ENCODE measurements around the gene SPACA6. TPM values are rescaled to one million over a fixed set of nuclear protein-coding genes. Genes with fewer than 3 reads are reported as not detected.
A peak's percentile ranks its signal among the peaks of the same experiment; 100 is the strongest.

SPACA6 gene
- polyA plus RNA-seq, 1 experiment = 8.5 TPM

DNA sequence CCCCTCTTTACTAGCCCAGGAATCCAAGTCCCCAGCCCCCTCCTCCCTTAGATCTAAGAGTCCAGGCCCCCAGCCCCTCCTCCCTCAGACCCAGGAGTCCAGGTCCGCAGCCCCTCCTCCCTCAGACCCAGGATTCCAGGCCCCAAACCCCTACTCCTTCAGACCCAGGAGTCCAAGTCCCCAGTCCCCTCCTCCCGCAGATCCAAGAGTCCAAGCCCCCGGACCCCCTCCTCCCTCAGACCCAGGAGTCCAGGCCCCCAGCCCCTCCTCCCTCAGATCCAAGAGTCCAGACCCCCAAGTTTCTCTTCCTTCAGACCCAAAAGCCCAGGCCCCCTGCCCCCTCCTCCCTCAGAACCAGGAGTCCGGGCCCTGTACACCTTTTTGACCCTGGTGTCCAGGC, 11.5 kb downstream of the SPACA6 start:
- TF ChIP-seq, protein P1, sequence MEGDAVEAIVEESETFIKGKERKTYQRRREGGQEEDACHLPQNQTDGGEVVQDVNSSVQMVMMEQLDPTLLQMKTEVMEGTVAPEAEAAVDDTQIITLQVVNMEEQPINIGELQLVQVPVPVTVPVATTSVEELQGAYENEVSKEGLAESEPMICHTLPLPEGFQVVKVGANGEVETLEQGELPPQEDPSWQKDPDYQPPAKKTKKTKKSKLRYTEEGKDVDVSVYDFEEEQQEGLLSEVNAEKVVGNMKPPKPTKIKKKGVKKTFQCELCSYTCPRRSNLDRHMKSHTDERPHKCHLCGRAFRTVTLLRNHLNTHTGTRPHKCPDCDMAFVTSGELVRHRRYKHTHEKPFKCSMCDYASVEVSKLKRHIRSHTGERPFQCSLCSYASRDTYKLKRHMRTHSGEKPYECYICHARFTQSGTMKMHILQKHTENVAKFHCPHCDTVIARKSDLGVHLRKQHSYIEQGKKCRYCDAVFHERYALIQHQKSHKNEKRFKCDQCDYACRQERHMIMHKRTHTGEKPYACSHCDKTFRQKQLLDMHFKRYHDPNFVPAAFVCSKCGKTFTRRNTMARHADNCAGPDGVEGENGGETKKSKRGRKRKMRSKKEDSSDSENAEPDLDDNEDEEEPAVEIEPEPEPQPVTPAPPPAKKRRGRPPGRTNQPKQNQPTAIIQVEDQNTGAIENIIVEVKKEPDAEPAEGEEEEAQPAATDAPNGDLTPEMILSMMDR (IDR thresholded peaks at IDR 0.05; ENCODE audit: insufficient read depth, low read depth, low read length) = no peak
- ChIA-PET POLR2A (no interaction called here), CTCF (interaction anchor here (0.6 to 1.3 kb wide), 5 partner anchors 35 to 283 kb away, joined by 3 to 4 read pairs (median 4); no protein-coding TSS in a partner anchor)
- no peak for DNase-seq (ENCODE audit: low read depth)
- Histone ChIP-seq H3K27me3 (ENCODE audit: control insufficient read depth, insufficient read depth, low read length) (no peaks in the 10 kb centered on the region), H3K4me3 (ENCODE audit: low read depth, low read length) (peak overlapping the region; percentile 57), H3K36me3 (ENCODE audit: control insufficient read depth, insufficient read depth, low read length) (peaks cover 23% of the 10 kb centered on the region)

DNA sequence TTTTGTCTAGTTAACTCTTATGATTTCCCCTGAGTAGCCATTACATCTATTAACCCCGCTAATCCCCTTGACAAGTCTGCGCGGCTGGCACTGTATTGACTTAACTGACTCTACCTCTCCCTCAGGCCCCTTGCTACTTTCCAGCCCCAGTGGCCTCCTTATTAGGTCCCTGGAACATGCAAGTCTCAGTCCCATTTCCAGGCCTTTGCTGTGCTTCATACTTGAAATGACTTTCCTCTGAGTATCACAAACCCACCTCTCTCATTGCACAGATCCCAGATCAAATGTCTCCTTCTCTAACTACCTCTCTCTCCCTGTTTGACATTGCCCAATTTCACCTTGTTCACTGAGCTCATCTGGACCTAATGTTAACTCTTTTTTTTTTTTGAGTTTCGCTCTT, 13.2 kb downstream of the SPACA6 start:
- Histone ChIP-seq H3K4me3 (ENCODE audit: low read depth, low read length) (no peak overlapping the region), H3K36me3 (ENCODE audit: control insufficient read depth, insufficient read depth, low read length) (peaks cover 22% of the 10 kb centered on the region), H3K27me3 (ENCODE audit: control insufficient read depth, insufficient read depth, low read length) (no peaks in the 10 kb centered on the region)
- ChIA-PET POLR2A (no interaction called here), CTCF (no interaction called here)
- DNase-seq (ENCODE audit: low read depth) = no peak
- TF ChIP-seq, protein P1 (IDR thresholded peaks at IDR 0.05; ENCODE audit: insufficient read depth, low read depth, low read length) = no peak

DNA sequence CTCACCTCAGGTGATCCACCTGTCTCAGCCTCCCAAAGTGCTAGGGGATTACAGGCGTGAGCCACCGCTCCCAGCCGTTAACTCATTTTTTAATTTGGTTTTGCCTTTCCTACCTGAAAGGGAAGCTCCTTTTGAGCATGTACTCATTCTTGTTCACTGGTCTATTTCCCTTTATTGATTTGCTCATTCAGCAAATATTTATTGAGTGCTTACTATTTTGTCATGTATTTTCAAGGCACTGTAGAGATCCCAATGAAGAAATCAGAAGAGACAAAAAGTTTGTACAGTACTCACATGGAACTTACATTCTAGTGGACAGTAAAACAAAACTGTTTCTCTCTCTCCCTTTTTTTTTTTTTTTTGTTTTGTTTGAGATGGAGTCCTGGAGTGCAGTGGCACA, 13.8 kb downstream of the SPACA6 start:
- POLR2A ChIA-PET = no interaction called here
- no peaks in the 10 kb centered on the region for H3K27me3 ChIP-seq (ENCODE audit: control insufficient read depth, insufficient read depth, low read length)
- no peak overlapping the region for H3K4me3 ChIP-seq (ENCODE audit: low read depth, low read length)
- peaks cover 16% of the 10 kb centered on the region for H3K36me3 ChIP-seq (ENCODE audit: control insufficient read depth, insufficient read depth, low read length)
- TF ChIP-seq, protein P1 (IDR thresholded peaks at IDR 0.05; ENCODE audit: insufficient read depth, low read depth, low read length) = no peak
- DNase-seq (ENCODE audit: low read depth) = no peak
- CTCF ChIA-PET = no interaction called here

DNA sequence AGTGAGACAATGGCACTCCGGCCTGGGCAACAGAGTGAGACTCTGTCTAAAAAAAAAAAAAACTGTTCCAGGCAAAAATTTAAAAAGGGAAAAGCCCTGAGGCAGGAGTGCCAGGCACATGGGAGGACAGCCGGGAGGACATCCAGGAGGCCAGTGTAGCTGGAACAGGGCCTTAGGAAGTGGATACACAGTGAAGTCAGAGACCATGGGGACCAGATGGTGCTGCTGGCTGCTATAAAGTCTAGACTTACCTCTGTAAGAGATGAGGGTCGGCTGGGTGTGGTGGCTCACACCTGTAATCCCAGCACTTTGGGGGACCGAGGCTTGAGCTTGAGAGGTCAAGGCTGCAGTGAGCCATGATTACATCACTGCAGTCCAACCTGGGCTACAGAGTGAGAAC, 15.7 kb downstream of the SPACA6 start:
- Histone ChIP-seq H3K36me3 (ENCODE audit: control insufficient read depth, insufficient read depth, low read length) (peaks cover 12% of the 10 kb centered on the region), H3K27me3 (ENCODE audit: control insufficient read depth, insufficient read depth, low read length) (no peaks in the 10 kb centered on the region), H3K4me3 (ENCODE audit: low read depth, low read length) (no peak overlapping the region)
- ChIA-PET CTCF (interaction anchor here (0.6 kb wide), 1 partner anchor 52 kb away, joined by 4 read pairs; no protein-coding TSS in a partner anchor), POLR2A (interaction anchor here (0.7 kb wide), 1 partner anchor 9 kb away, joined by 3 read pairs; no protein-coding TSS in a partner anchor)
- DNase-seq (ENCODE audit: low read depth) = no peak
- TF ChIP-seq, protein P1 (IDR thresholded peaks at IDR 0.05; ENCODE audit: insufficient read depth, low read depth, low read length) = no peak

DNA sequence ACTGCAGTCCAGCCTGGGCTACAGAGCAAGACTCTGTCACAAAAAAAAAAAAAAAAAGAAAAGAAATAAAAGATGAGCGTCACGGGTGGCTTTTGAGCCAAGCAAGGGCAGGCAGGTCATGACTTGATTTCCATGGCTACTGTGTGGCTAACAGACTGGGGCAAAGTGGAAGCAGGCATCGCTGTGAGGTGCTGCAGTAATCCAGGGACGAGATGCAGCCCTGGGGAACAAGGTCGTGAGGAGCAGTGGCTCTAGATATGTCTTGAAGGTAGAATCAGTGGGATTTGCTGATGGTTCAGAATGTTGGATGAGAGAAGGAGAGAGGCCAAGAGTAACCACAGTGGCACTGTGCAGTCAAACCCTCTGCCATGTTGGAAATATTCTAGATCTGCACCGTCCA, 16.4 kb downstream of the SPACA6 start:
- Histone ChIP-seq H3K36me3 (ENCODE audit: control insufficient read depth, insufficient read depth, low read length) (peaks cover 12% of the 10 kb centered on the region), H3K27me3 (ENCODE audit: control insufficient read depth, insufficient read depth, low read length) (no peaks in the 10 kb centered on the region), H3K4me3 (ENCODE audit: low read depth, low read length) (no peak overlapping the region)
- no peak for DNase-seq (ENCODE audit: low read depth)
- TF ChIP-seq, protein P1 (IDR thresholded peaks at IDR 0.05; ENCODE audit: insufficient read depth, low read depth, low read length) = no peak
- CTCF ChIA-PET = no interaction called here
- POLR2A ChIA-PET = interaction anchor here (0.7 to 0.8 kb wide), 2 partner anchors 10 to 21 kb away, joined by 3 read pairs; no protein-coding TSS in a partner anchor

Measured in BJ (cell line).